ENCODE results near the gene DOCK3.

Gene DOCK3

DNA sequence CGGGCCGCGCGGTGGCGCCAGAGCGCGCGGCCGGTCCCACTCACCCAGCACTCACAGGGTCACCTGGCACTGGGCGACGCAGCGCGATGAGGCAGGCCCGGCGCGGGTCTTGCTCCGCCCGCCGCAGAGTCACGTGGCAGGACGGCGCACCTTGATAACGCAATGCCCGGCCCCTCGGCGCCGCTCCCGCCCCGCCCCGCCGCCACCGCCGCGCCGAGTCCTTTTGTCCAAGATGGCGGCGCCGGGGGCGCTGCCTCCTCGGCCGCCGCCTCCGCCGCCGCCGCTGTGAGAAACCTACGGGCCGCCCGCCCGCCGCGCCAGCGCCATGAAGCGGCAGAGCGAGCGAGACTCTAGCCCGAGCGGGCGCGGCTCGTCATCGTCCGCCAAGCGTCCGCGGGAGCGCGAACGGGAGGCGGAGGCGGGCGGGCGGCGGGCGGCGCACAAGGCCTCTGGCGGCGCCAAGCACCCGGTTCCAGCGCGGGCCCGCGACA is 716.4 kb downstream of the DOCK3 start, which contains the start of gene RBM15B:
Gene RBM15B (plus strand): TSS at position 211 of the 491 bp plus-strand sequence. CDS start 115 bp downstream, at position 326.
- peak; percentile 94 to 98 (median 97) for DNase-seq

DNA sequence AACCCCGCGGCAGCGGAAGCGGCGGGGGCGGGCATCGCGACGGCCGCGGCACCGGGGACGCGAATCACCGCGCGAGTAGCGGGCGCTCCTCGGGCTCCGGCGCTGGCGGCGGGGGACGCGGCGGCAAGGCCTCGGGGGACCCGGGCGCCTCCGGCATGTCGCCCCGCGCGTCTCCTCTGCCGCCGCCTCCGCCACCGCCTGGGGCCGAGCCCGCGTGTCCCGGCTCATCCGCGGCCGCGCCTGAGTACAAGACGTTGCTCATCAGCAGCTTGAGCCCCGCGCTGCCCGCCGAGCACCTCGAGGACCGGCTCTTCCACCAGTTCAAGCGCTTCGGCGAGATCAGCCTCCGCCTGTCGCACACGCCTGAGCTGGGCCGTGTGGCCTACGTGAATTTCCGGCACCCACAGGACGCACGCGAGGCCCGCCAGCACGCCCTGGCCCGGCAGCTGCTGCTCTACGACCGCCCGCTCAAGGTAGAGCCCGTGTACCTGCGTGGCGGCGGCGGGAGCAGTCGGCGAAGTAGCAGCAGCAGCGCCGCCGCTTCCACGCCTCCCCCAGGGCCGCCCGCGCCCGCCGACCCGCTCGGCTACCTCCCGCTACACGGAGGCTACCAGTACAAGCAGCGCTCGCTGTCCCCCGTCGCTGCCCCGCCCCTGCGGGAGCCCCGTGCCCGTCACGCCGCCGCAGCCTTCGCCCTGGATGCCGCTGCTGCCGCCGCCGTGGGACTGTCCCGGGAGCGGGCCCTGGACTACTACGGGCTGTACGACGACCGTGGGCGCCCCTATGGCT is 717.0 kb downstream of the DOCK3 start:
- peak in 4 of 5 donors; percentile 37 to 64 (median 51) for DNase-seq

GRCh38 chr3:51392355-51393133 is 717.8 kb downstream of the DOCK3 start:
- DNase-seq, result no peak

DNA sequence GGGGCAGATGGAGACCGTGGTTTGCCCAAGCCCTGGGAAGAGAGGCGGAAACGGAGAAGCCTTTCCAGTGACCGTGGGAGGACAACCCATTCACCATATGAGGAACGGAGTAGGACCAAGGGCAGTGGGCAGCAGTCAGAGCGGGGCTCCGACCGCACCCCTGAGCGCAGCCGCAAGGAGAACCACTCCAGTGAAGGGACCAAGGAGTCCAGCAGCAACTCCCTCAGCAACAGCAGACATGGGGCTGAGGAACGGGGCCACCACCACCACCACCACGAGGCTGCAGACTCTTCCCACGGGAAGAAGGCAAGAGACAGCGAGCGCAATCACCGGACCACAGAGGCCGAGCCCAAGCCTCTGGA is 718.4 kb downstream of the DOCK3 start:
- no peak for DNase-seq

GRCh38 chr3:51393564-51393963 is 718.8 kb downstream of the DOCK3 start:
- DNase-seq, result no peak

DNA sequence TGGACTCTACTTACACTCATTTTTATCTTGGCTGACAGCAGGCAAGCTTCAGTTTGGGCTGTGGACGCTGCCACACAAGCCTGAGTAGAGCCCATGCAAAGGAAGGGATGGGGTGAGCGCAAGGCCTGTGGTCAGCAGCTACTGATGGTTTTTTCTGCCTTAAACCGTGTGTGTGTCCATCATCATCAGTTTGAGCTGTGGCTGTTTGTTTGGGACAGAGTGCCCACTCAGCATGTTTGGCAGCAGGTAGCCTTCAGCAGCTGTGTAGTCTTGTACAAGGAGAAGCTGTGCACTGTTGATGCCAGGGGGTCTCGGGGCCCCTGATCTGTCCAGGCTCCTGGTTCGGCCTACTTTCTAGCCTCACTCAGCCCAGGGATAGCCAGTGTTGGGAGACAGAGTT is 719.8 kb downstream of the DOCK3 start:
- DNase-seq, result no peak

GRCh38 chr3:51395493-51396213 is 720.9 kb downstream of the DOCK3 start:
- no peak for DNase-seq

DNA sequence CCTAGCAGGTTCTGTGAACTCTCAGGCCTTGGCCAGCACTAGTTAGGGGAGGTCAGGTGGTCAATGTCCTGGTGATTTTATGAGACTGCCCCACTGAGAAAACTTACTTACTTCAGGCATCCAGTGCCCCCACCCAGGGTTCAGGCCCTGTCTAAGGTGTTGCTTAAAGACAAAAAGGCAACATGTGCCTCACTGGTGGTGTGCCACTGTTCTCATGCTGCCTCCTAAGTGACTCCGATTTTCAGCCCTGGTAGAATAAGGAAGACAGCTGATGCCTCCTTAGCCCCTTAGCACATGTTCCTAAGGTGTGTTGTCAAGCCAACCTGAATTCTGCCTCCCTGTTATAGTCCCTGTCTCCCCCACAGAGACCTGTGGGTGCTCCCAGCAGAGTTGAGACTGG is 721.7 kb downstream of the DOCK3 start:
- DNase-seq, result no peak

GRCh38 chr3:51397392-51397791 is 722.7 kb downstream of the DOCK3 start:
- DNase-seq, result no peak

GRCh38 chr3:51398595-51399310 is 724.0 kb downstream of the DOCK3 start:
- no peak for DNase-seq

GRCh38 chr3:51400166-51400565 is 725.4 kb downstream of the DOCK3 start:
- DNase-seq, result no peak

- DNase-seq, result no peak
Observed at GRCh38 chr3:51401735-51402134, 727.0 kb downstream of the DOCK3 start.

DNA sequence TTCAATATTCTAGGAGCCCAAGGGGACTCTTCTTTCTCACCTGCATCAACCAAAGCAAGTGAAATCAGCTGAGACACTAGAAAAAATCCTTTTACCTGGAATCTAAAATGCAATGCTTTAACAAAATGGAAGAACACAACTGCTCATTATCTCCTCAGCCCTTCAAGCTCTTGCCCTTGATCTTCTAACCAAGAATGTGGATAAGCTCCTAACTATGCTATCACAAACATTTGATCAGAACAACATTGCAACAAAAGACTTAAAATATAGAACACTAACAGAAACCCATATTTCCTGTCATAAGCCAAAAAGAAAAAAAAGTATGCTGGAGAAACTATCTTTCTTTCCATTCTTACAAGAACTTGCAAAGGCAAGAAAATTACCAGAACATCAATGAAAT is 728.9 kb downstream of the DOCK3 start:
- DNase-seq, result no peak

GRCh38 chr3:51408021-51408420 is 733.3 kb downstream of the DOCK3 start:
- DNase-seq, result no peak

DNA sequence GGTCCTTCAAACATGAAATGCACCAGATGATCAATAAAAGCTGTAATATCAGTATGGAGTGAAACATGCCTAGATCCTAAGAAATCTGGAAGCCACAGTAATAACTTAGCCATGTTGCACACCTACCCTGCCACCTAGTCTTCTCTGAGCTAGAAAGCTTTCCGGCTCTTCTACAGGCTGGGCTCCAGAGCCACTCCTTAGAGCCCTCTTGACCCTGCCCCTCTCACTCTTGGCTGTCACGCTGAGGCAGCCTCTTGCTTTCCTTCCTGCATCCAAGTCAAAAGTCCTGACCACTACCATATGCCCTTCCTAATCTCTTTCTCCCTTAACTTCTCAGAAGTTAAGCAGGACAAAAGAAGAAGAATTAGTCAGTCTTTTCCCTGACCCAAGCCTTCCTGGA is 734.1 kb downstream of the DOCK3 start:
- no peak for DNase-seq

- DNase-seq, result no peak
Observed at GRCh38 chr3:51422211-51422610, 747.5 kb downstream of the DOCK3 start.

- DNase-seq, result no peak
Observed at GRCh38 chr3:51426921-51427320, 752.2 kb downstream of the DOCK3 start.

DNA sequence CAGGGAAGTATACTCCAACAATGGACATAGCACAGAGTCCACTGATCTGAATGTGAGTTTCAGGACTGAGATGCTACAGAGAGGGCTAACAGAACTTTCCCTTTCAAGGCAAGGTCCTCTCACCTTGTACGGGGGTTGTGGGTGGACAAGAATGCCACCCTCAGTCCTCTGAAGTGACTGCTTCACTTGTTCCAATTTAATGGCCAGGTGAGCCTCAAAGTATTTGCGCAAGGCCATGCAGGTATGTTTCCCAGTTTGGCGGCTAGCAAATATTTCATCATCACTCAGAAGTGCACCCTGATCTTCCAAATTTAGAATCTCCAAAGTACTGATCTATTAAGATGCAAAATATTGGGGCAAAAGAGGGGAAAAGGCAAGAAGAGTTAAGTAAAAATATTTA is 754.4 kb downstream of the DOCK3 start:
- no peak for DNase-seq
